Left hindlimb (tissue), 1 donor: ENCODE measurements around the gene PRR13.
"Not testable (repeated sequence)": the region's sequence is repeated elsewhere in the genome, so short reads cannot be mapped to it uniquely, and the experiment has no call there.

Experiments
- DNase-seq: peaks from one replicate; pipeline ENCODE4 v3.0.0-alpha.2; 2018

The PRR13 gene, protein sequence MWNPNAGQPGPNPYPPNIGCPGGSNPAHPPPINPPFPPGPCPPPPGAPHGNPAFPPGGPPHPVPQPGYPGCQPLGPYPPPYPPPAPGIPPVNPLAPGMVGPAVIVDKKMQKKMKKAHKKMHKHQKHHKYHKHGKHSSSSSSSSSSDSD

DNA sequence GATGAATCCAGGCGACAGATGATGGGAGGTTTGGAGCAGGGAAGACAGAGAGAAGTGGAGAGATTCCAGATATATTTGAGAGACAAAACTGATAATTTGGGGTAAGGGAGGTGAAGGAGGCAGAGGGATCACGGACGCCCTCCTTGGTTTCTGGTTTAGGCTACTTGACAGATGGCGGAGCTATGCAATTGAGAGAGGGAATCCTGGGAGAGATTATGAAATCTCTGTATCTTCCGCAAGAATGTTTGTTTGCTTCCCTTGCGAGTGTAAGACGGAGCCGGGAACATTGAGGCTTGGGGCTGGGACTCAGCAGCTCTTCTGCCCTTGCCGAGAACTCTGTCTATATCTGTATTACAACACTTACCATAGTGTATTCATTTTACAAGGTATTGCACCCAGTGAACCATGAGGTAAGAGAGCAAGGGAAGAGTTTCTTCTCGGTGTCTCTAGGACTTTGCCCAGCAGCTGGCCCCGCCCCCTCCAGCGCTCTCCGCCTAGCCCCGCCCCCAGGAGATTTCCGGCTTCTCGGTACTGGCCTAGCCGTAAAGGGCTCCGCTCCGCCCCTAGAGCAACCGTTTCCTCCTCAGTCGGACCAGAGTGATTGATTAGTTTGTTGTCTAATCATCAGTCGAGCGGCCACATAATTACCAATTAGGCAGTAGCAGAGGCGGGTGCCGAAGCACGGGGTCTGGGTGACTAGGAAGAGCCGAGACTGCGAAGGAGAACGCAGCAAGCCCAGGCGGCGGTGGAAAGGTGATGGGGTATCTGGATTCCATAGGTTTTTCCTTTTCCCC is at the start of gene PRR13:
Gene PRR13, plus strand, starts transcription at position 695 of the 794 bp plus-strand sequence. CDS start 981 bp downstream, outside the sequence.
- peak; percentile 99 for DNase-seq

GRCh38 chr12:53399896-53400295 is 41.6 kb upstream of the PRR13 start:
- no peak for DNase-seq

DNA sequence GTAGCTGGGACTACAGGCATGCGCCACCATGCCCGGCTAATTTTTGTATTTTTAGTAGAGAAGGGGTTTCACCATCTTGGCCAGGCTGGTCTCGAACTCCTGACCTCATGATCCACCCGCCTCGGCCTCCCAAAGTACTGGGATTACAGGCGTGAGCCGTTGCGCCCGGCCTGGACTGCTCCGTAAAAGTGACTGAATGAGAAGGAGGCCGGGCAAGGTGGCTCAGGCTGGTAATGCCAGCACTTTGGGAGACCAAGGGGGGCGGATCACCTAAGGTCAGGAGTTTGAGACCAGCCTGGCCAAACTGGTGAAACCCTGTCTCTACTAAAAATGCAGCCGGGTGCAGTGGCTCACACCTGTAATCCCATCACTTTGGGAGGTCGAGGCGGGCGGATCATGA is 39.2 kb upstream of the PRR13 start:
- DNase-seq: not testable (repeated sequence)

DNA sequence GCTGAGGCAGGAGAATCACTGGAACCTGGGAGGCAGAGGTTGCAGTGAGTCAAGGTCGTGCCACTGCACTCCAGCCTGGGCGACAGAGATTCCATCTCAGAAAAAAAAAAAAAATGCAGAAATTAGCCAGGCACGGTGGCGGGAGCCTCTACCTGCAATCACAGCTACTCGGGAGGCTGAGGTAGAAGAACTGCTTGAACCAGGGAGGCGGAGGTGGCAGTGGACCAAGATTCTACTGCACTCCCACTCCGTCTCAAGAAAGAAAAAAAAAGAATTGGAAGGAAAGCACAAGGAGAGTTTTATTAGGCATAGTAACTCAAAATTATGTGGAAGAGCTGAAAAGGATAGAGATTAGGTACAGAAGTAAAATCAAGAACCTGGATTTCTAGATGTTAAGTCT is 38.7 kb upstream of the PRR13 start:
- no peak for DNase-seq

DNA sequence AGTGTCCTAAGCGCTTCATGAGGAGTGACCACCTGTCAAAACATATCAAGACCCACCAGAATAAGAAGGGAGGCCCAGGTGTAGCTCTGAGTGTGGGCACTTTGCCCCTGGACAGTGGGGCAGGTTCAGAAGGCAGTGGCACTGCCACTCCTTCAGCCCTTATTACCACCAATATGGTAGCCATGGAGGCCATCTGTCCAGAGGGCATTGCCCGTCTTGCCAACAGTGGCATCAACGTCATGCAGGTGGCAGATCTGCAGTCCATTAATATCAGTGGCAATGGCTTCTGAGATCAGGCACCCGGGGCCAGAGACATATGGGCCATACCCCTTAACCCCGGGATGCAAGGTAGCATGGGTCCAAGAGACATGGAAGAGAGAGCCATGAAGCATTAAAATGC is 30.6 kb upstream of the PRR13 start:
- DNase-seq: no peak

DNA sequence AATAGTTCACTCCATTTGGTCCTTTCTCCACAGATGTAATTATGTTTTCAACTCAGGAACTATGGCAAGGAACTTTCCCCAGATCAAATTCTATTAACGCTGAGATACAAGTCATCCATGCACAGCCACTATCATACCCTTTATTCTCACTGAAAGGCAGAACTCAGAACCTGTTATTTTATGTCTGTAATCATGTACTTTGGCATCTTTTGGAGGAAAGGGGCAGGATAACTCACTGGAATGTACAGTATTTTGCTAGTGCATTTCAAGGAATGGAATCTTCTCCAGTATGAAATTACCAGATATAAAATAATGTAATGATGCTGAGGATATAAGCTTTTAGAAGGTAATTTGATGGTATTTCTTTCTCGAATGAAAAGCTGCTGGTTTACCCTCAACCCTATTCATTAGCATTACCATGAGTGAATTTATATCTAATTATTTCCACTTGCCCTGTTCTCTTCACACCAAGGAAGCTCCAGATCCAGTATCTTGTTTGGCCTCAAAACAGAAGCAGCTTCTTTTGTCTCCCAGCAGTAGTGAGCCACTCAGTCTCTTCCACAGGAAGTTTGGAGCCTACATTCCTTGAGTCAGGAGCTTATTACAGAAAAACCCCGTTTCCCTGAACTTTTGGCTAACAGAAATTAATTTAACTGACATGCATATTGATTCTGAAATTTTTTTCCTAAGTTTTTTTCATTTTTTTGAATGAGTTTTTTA is 27.9 kb upstream of the PRR13 start:
- no peak for DNase-seq

- DNase-seq: no peak
Observed at GRCh38 chr12:53414756-53415417, 26.6 kb upstream of the PRR13 start.

GRCh38 chr12:53415752-53416389 is 25.7 kb upstream of the PRR13 start:
- not testable (repeated sequence) for DNase-seq

DNA sequence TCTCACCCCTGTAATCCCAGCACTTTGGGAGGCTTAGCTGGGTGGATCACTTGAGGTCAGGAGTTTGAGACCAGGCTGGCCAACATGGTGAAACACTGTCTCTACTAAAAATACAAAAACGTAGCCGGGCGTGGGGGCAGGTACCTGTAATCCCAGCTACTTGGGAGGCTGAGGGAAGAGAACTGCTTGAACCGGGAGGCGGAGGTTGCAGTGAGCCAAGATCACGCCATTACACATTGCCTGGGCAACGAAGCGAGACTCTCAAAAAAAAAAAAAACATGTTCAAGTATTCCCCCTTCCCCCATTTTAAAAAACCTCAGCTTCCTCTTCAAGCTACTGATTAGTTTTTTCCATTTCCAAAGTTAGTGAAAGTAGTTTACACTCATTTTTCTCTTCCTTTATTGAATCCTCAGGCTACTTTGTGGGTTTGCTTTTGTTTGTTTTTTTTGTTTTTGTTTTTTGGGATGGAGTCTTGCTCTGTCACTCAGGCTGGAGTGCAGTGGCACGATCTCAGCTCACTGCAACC is 24.2 kb upstream of the PRR13 start:
- not testable (repeated sequence) for DNase-seq

- no peak for DNase-seq
Observed at GRCh38 chr12:53418221-53418620, 23.3 kb upstream of the PRR13 start.

- DNase-seq: no peak
Observed at GRCh38 chr12:53419756-53420155, 21.8 kb upstream of the PRR13 start.

- DNase-seq: not testable (repeated sequence)
Observed at GRCh38 chr12:53422247-53422646, 19.3 kb upstream of the PRR13 start.

- no peak for DNase-seq
Observed at GRCh38 chr12:53423597-53423996, 17.9 kb upstream of the PRR13 start, which contains the start of gene AMHR2. AMHR2 (plus strand) TSS chr12:53423855; CDS start chr12:53423935, 80 bp downstream.

DNA sequence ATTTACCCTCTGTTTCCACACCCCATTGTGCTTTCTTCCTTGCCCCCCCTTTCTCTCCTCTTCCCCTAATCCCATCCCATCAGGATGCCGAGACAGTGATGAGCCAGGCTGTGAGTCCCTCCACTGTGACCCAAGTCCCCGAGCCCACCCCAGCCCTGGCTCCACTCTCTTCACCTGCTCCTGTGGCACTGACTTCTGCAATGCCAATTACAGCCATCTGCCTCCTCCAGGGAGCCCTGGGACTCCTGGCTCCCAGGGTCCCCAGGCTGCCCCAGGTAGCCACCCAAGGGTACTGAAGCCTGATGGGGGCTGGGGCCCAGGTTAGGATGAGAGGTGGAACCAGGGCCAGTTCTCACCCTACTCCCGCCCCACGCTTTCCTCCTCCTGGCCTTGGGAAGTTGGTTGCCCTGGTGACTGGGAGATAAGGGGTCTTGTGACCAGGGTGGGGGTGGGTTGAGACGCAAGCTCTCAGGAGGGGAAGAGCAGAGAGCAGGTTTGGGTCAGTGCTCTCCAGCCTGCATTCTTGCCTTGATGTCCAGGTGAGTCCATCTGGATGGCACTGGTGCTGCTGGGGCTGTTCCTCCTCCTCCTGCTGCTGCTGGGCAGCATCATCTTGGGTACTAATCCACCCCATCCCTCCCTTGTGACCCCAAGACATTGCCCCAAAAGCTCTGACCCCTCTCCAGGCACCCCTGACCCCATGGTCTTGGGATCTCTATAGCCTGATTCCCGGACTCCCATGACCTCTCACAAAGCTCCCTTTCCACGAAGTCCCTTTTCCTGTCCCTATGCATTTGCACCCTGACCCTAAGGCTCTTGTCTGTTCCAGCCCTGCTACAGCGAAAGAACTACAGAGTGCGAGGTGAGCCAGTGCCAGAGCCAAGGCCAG is 16.7 kb upstream of the PRR13 start:
- DNase-seq: no peak

- DNase-seq: no peak
Observed at GRCh38 chr12:53425515-53426150, 15.9 kb upstream of the PRR13 start.

- DNase-seq: no peak
Observed at GRCh38 chr12:53427905-53428594, 13.5 kb upstream of the PRR13 start.

DNA sequence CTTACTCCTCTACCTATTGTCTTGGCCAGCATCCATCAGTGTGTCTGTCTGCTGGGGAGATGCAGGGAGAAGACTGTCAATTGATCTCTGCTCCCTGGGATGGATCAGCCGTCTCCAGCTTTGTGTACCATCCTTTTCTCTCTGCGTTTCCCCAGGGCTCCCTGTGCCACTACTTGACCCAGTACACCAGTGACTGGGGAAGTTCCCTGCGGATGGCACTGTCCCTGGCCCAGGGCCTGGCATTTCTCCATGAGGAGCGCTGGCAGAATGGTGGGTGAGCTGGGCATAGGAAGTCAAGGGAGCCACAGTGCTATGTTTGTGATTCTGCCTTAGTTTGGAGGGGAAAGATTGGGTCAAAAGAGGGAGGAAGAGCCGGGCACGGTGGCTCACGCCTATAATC is 12.8 kb upstream of the PRR13 start:
- no peak for DNase-seq

GRCh38 chr12:53430116-53430515 is 11.4 kb upstream of the PRR13 start:
- no peak for DNase-seq

DNA sequence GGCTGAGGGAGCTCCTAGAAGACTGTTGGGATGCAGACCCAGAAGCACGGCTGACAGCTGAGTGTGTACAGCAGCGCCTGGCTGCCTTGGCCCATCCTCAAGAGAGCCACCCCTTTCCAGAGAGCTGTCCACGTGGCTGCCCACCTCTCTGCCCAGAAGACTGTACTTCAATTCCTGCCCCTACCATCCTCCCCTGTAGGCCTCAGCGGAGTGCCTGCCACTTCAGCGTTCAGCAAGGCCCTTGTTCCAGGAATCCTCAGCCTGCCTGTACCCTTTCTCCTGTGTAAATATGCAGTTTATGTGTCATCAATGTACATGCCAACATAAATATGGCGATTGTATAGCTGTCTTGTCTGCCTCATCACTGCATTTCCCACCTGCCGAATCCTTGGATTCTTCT is 10.3 kb upstream of the PRR13 start:
- no peak for DNase-seq

GRCh38 chr12:53435326-53435725 is 6.2 kb upstream of the PRR13 start:
- not testable (repeated sequence) for DNase-seq
